Stimulated activated naive CD4-positive, alpha-beta T cell (primary cell): ENCODE results near the gene PPM1J.
A peak's percentile ranks its signal among the peaks of the same experiment; 100 is the strongest.
"Not testable (repeated sequence)": the region's sequence is repeated elsewhere in the genome, so short reads cannot be mapped to it uniquely, and the experiment has no call there.

ENCODE experiments used
- DNase-seq, 6 experiments: peaks; one replicate each; lab custom pipeline; 2025; lab: John Stamatoyannopoulos, UW

PPM1J gene

DNA sequence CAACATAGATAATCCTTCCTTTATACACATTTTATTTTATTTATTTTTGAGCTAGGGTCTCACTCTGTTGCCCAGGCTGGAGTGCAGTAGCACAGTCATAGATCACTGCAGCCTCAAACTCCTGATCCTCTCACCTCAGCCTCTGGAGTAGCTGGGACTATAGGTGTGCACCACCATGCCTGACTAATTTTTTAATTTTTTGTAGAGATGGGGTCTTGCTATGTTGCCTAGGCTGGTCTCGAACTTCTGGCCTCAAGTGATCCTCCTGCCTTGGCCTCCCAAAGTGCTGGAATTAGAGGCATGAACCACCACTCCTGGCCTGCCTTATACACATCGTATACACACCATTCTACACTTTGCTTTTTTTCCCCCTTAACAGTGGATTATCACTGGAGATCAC is 6.2 kb upstream of the PPM1J start:
- not testable (repeated sequence) for DNase-seq

DNA sequence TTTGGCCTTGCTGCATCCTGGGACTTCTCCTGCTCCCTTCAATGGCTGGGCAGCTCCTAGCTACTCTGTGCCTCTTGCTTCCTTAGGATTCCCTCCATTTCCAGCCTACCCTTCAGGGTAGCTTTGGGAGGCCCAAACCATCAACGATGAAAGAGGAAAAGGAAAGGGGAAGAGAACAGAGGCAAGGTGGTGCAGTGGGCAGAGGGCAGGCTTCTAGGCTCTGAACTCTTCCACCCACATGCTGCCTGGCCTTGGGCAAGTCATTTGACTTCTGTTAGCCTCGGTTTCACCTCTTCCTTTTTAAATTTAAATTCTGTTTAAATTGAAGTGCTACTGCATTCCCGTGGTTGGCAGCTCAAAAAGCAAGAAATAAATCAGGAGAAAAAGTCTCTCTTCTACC is 5.7 kb upstream of the PPM1J start:
- DNase-seq: no peak

DNA sequence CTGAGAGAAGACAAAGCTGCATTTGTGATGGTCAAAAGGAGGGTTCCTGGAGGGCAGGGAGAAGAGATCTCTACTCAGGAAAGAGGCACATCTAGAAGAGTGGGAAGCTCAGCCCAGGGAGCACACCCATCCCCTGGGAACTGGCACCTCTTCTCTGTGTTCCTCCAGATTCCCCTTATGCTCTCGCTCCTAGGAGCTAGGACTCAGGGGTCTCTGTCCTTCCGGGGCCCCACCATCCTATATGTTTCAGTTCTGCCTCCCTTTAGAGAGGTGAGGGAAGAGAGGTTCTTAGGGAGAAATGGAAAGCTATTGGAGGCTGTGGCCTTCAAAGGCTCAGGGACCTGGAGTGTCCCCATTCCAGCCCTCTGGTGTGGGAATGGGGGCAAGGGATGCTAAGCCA is 4.6 kb upstream of the PPM1J start:
- no peak for DNase-seq

DNA sequence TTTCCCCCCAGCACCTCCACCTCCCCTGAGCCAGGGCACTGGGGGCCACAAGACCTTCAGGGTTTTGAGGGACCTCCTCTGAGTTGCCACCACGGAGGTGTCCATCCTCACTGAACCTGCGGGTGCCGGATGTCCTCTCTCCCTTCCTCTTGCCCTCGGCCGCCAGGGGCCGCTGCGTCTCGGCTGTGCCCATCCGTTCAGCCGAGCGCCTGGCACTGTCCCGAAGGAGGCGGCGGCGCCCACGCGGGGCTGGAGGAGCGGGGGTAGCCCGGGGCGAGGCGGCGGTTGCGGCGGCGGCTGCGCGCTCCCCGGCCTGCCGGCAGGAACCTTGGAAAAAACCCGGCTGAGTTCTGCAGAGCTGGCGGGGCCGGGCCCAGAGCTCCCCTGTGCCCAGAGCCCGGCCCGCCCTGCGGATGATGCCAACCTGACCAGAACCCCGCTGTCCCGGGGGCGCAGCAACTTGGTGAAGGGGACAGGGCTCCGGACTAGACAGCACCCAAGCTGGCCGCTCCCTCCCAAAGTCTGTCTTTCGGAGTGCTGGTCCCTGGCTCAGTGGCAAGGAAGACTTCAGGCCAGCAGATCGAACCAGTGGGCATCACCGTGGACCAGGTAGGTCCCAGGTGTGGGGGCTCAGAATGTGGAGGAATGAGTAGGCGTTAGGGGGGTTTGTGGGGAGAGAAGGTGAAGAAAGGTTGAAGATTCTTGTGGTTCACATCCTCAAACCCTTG is 3.7 kb upstream of the PPM1J start:
- peak; percentile 25 to 67 (median 63) for DNase-seq

DNA sequence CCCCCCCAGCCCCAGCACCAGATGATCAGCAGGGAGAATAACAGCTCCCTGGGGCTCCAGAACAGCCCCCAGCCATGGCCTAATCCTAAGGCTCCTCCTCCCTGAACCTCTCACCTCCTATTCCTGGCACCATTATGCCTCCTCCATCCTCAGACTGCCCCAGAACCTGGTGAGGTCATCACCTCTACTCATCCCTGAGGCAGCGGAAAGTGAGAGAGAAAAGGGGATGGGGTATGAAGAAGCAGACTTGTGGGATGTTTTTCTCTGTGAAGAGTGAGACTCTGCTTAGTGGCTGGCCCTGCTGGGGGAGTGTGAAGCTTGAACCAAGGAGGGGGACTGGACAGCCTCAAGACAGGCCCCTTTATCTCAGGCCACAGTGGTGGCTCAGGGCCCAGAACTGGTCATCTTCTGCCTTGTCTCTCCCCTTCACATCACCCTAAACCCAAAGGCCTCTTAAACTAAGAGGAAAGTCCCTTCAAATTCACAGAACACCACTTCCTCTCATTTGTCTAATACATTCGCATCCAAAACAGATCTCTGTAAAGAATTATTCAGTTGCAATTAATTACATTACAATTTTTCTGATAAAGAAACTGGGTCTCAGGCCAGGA is 2.2 kb upstream of the PPM1J start:
- no peak for DNase-seq

DNA sequence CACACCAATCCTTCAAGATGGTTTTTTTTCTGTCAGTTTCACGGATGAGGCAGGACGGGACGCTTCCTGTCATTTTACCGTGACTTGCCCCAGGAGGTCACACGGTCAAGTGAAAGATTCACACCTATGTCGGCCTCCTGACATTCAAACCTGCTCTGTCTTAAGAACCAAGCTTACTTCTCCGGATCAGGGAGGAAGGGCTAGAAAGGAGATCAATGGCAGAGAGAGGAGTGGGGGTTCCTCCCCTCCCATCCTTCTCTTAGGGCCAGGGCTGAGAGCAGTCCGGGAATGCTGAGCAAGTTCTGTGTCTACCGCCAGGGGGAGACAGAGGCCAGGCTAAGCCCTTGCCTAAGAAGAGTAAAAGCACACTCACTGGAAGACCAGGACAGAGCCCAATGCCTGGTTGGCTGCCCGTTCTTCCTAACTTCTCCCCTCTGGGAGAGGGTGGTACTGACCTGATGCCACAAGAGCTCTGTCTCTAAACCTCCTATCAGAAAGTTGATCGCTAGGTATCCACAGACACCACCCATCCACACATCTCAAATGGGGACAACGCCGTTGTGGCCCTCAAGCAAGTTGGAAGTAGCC is 1.1 kb upstream of the PPM1J start:
- peak; percentile 53 to 79 (median 69) for DNase-seq

DNA sequence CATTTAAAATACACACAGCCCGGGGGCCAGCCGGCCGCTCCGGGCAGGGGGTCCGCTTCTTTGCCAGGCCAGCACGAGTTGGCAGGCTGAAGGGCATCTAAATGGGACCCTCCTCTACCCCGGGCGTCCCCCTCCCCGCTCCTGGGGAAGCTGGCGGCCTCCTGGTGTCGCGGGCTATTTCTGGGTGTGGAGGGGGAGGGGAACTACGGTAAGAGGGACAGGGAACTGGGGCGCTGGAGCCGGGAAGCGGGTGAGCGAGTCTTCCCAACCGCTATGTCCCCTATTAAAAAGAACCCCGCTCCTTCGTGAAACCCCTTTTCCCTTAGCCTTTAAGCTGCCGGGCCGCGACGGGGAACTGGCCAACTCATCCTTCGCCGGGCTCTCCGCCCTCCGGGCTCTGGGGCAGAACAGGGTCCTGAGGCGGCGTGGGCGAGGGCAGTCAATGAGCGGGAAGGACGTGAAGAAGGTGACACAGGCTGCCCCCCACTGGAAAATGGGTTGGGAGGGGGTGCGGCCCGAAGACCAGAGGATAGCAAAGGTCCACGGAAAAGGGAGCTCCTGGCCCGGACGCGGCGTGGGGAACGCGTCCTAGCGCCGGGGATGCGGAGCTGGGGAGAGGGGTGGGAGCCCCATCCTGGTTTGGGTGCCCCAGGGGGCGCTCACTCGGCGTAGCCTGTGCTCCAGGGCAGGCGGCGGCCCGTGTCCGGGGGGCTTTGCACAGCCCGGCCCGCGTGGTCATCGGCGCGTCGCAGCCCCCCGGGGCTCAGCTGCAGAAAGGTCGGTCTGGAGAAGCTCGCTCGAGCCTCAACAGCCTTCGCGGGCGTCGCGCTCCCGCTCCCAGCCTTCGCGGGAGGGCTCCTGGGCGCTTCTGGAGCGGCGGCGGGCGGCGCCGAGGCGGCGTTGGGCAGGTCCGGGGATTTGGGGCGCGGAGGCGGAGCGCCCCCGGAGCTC is 544 bp downstream of the PPM1J start:
- peak in 2 of 6 experiments; percentile 28 to 46 for DNase-seq

DNA sequence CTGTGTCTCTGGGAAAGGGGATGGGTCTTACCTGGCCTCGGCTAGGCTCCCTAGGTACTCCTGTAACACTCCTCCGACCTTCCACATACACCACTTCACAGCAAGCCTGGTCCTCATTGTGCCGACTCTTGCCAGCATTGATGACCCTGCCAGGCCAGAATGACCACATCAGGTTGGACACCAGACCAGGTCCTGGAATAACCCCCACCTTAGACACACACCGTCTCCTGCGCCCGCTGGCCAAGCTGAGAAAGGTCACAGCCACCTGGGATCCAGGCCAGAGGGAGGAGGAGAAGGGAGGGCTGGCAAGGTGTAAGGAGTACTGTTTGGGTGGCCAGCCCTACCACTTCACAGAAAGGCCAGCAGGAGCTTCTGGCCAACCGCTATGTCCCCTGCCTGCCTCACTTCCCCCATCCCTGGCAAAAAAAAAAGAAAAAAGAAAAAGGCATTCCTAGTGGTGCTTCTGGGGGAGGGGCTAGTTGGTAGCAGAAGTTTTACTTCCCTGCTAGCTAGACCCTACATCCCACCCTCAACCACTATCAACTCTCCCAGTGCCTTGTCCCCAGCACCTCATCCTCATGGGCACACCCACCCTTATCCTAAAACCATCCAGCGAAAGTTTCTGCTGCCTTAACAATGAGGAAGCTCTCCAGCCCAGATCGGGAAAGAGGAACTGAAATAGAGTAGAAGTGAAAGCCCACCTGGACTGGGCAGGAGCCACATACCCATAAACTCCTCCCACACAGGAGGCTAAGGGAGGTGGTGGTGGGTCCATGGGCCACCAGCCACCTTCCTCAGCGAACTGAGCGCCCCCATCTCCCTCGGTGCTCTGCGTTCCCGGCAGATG is 1.4 kb downstream of the PPM1J start:
- no peak for DNase-seq

DNA sequence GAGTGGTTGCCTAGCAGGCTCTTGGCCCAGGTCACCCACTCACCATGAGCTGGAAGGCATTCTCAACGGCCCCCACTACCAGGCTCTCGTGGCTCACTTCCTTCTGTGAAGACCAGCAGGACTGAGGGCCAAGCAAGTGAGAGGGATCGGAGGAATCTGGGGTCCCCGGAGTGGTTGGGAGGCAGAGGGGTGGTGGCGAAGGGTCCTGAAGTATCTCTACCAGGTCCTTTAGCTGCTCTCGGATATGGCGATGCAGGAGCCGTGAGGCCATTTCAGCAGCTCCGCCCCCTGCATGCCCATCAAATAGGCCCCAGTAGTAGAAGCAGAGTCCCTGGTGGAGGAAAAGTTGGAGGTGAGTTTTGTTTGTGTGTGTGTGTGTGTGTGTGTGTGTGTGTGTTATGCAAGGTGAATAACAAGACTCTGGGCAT is 2.4 kb downstream of the PPM1J start:
- DNase-seq: no peak

DNA sequence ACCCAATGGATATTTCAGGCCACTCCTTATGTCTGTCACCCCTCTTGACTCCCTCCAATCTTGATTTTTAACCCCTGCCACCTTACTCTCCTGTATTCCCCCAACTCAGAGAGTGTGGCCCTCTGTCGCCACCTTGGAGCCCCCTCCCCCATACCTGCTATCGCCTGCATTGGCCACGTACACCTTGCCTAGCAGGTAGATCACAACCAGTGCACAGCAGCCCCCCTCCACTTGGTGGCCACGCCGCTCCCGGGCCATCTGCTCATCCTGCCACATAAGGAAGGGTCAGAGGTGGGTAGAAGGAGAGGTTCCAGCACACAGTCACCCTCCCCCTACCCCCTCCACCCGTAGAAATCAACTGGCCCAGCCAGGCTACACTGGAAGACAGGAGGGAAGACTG is 2.9 kb downstream of the PPM1J start:
- no peak for DNase-seq

DNA sequence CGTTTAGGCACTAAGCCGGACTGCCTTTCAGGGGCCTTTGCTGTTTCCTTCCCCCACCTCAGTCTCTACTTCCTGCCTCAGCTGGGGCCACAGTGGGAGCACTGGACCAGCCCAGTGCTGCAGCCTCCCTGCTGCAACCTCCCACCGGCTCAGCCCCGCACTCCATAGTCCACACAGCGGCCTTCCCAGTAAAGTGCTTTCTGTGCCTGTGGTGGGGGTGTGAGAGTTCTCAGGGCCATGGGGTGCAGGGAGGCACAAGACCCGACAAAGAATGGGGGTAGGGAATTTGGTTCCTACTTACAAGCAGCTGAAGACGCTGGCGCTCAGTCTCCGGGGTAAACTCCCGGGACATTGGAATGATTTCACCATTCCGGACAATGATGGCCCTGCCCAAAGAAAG is 3.5 kb downstream of the PPM1J start:
- no peak for DNase-seq

DNA sequence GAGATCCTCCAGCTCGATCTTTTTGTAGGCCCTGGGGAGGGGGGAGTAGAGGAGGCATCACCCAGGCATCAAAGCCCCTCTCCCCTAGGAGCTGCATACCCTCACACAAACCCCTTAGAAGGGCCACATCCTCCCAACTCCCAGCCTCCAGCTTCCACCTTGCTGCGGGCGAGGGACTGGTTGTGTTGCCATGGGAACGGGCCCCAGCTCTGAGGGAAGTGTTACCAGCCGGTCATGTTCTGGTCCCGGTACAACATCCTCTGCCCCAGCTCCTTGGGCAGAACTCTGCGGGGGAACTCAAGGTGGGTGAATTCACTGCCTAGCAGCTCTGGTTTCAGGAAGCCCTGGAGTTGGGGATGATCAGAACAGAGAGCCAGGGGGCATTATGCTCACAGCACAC is 4.1 kb downstream of the PPM1J start:
- no peak for DNase-seq

DNA sequence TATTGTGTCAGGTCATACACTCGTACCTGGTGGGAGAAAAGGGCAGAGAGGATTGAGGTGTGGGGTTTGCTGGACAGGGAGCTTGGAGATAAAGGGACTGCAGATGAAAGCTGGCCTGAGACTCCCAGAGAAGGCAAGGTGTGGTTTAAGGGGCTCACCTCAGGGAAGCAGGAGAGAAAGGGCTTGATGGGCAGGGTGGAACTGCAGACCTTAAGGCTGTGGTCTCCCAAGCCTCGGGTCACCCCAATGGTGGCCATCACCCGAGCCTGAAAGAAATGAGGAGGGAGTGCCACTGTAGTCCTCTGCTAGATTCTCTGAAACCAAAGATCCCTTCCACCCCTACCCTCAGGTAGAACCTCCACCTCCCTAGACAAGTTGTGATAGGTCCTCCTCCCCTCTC is 4.5 kb downstream of the PPM1J start:
- DNase-seq: no peak

DNA sequence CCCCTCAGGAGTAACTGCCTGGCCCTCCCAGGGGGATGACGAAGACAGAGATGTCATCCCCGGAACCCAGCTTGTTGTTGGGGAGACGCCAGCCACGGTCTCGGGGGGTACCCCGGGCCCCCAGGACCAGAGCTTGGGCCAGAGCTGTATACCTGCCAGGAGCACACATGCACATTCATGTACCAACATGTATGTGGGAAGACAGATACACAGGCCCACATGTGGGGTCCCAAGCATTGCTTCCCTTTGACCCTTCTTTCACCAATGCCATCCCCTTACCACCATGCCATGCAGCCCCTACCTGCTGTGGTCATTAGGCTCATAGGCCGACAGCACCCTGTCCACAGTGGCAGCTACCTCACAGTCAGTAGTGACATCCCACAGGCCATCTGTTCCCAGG is 5.0 kb downstream of the PPM1J start:
- no peak for DNase-seq

DNA sequence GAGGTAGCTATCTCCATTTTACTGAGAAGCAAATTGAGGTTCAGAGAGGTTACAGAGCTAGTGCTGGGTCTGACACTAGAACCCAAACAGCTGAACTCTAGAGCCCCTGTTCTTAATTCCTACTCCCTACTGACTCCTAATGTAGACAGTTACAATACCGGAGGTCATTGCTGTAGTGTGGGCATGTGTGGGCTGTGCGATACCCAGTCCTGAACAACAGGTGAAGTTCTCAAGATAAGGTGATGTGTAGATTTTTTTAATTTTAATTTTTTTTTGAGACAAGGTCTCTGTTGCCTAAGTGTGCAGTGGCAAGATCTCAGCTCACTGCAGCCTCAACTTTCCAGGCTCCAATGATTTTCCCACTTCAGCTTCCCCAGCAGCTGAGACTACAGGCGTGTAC is 6.6 kb downstream of the PPM1J start:
- no peak for DNase-seq

DNA sequence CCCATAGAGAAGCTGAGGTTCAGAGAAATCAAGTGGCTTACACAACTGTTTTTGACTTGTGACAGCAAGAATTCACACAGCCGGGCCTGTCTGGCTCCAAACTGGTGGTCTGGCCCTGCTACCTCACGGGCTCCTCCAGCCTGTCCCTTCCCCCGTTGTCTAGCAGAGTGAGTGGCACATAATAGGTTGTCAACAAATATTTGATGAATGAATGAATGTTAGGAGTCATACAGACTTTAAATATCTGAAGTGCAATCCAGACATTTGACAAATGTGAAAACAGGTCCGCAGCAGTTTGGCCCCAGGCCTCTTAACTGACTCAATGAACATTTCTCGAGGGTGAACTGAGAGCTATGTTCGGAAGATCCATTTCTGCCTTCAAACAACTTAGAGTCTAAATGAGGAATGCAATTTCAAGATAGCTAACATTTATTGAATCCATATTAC is 7.1 kb downstream of the PPM1J start:
- no peak for DNase-seq

DNA sequence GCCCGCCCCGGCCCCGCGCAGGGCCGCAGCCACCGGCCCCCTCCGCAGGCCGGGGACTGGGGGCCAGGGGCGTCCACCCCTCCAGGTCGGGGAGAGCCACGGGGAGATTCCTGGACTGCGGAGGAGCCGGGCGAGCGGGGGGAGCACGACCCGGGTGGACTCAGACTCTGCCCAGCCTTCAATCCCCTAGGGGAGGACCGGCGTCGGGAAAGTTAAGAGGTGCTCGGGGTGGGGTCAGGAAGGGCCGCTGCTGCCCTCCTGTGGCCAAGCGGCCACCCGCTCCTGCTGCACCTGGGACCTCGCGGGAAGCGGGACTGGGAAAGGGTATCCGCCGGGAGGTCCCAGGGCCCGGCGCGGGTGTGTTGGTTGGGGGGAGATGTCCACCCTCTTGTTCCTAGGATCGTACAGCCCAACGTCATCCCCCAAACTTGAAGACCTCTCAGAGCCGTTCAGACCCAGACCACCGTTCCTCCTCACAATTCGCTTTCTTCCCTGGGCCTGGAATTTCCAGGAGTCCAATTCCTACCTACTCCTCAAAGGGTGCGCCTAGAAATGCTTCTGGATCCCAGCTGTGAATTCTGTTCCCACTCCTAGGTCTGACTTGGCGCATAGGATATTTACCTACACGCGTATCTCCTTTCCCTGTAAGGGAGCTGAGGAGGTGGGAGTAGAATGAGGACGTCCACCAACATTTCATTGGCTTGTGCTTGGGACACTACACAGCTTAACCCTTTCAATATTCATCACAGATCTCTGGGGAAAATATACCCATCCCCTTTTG is 7.7 kb downstream of the PPM1J start:
- peak in 5 of 6 experiments; percentile 27 to 42 (median 41) for DNase-seq

DNA sequence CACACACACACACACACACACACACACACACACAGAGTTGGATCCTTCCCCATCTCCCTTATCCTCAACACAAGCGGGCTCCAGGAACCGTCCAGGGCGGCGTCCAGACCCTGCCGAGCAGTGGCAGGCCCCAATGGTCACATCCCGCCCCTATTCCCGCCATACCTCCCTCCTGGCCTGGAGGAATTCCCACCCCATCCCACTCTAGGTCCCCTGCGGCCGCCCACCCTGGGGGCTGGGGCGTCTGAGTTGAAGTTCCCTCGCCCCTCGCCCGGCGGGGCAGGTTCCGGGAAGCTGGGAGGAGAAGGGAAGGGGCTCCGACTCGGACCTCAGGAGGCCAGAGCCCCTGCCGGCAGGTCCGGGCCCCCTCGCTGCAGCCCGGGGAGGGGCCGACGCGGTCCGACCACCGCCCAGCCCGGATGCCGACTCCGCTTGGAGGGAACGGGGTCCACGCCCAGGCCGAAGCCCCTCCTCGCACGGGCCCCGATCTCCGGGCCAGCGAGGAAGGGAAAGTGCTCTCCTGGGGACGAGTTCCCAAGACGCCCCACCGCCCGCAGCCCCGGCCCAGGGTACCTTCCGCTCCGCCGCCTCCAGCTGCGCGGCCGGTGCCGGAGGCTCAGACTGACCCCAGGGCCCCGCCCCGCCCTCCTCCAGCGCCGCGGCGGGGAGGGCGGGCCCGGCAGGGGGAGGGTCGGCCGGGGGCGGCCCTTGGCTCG is 8.5 kb downstream of the PPM1J start, which contains the start of gene RHOC:
Gene RHOC, minus strand, starts transcription at position 623 of the 716 bp plus-strand sequence. CDS start 3,328 bp downstream, outside the sequence.
- DNase-seq: peak in 3 of 6 experiments; percentile 20 to 42 (median 33)

DNA sequence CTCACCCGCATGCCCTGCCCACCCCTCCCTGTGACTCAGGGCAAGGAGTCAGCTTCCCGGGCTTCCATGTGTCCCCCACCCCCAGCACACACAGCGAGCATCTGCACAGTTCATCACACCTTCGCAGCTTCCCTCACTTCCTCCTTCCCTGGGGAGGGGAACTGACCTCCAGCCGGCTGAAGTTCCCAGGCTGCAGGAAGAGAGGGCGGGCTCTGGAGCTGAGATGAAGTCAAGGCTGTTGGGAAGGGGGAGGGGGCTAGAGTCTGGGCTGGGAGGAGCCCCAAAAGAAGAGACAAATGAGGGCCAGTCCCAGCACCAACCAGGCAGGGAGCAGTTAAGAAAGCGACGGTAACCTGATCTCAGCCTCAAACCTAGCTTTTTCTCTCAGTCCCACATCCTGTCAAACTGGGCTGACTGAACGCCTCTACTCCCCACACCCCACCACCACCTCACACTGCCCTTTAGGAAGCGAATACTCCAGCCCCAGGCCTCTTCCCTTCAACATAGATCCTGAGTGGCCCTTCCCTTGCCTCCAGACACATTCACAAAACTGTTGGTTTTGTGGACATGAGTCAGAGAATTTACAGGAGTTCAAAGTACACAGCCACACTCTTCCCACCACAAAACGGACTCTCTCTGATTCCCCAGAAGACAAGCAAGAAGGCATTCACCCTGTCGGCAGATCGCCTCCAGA is 10.1 kb downstream of the PPM1J start:
- peak in 5 of 6 experiments; percentile 10 to 58 (median 31) for DNase-seq
